SU-DHL-6 (cell line): Measurements from ENCODE around the gene MEGF6.

Source experiments
- EZH2phosphoT487 ChIP-seq: fragments of 200-600 bp; sonication (generic), shearing (Covaris generic); conservative IDR thresholded peaks from 2 replicates; pipeline ENCODE4 v1.6.1; 2018; ENCODE audit warnings: mild to moderate bottlenecking, antibody characterized with exemption, low read length, moderate library complexity, mixed read lengths
- TF ChIP-seq, protein P1 (sequence below): fragments of 200-600 bp; sonication (generic); IDR thresholded peaks from one replicate; pipeline ENCODE4 v1.5.1; 2017; ENCODE audit warnings: antibody characterized with exemption, mild to moderate bottlenecking, low read length, moderate library complexity; ENCODE audit not compliant: insufficient read depth, poor library complexity, severe bottlenecking

DNA sequence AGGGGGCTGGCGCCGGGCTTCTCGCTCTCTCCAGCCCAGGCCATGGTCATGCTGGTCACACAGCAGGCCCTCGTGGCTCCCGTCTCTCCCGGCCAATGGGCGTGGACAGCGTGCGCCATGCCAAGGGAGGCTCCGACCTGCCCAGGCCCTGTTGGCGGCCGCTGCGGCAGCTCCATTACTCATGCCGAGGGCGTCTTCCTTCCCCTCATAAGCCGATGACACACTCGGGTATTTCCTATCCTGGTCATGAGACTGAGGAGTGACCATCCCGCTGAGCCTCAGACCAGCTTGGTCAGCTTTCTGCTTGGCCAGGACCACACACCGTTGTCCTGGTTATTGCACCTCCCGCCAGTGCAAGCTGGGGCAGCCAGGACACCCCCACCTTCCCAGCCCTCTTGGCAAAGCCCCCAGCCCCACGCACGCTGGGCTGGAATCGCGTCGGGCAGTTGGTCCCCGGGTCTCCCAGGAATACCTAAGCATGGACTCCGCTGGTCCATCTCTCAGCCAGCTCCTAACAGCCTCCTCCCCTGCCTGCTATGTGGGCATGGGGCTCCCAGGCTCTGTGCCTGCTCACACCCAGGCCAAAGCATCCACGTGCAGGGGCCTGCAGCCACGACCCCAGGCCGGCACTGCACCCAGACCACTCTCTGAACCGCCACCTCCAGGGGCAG, 107.0 kb downstream of the MEGF6 start:
- TF ChIP-seq, protein P1, sequence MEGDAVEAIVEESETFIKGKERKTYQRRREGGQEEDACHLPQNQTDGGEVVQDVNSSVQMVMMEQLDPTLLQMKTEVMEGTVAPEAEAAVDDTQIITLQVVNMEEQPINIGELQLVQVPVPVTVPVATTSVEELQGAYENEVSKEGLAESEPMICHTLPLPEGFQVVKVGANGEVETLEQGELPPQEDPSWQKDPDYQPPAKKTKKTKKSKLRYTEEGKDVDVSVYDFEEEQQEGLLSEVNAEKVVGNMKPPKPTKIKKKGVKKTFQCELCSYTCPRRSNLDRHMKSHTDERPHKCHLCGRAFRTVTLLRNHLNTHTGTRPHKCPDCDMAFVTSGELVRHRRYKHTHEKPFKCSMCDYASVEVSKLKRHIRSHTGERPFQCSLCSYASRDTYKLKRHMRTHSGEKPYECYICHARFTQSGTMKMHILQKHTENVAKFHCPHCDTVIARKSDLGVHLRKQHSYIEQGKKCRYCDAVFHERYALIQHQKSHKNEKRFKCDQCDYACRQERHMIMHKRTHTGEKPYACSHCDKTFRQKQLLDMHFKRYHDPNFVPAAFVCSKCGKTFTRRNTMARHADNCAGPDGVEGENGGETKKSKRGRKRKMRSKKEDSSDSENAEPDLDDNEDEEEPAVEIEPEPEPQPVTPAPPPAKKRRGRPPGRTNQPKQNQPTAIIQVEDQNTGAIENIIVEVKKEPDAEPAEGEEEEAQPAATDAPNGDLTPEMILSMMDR = no peak
- no peak for TF ChIP-seq EZH2phosphoT487
